CD4-positive, alpha-beta T cell treated with Interleukin-4 for 4 hours (primary cell): ENCODE data around the gene IL4.
"Not testable (repeated sequence)": the region's sequence is repeated elsewhere in the genome, so short reads cannot be mapped to it uniquely, and the experiment has no call there.

Experiments
- DNase-seq: peaks from one replicate; pipeline ENCODE4 v3.0.0-alpha.2; 2020

Gene IL4

GRCh38 chr5:132674671-132675506, 1.1 kb downstream of the IL4 start:
- no peak for DNase-seq

DNA sequence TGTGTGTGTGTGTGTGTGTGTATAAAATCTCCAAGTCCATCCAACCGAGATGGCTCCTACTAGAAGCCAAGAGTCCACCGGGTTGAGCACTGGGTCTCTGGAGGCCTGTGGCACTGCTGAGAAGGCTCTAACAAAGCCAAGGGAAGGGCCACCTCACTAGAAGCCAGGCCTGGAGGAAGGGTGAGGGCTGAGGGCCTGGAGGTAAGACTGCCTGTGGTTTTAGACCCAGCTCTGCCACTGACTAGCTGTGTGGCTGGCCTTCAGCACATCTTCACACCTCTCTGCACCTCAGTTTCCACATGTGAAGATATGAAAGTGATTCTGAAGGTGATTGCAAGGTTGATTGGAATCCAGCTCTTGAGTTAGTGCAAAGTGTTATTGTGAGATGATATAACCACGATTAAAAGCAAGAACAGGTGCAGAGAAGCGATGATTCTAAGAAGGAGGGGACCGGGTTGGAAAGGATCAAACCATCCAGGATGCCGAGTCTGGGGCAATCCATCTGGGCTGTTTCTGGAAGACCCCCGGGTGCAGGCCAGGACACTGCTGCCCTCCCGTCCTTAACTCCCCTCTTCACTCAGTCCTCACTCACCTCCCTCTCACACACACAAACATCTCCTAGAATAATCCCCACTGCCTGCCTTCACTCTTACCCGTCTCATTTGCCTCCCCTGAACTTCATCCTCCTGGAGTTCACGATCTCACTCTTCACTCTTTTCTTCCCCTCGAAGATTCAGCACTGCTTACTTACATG, 2.3 kb downstream of the IL4 start:
- no peak for DNase-seq

- DNase-seq = no peak
These were observed 3.4 kb downstream of the IL4 start for GRCh38 chr5:132677191-132677590.

- no peak for DNase-seq
These were observed 4.1 kb downstream of the IL4 start for GRCh38 chr5:132677682-132678400.

- DNase-seq = no peak
These were observed 4.9 kb downstream of the IL4 start for GRCh38 chr5:132678735-132679134.

DNA sequence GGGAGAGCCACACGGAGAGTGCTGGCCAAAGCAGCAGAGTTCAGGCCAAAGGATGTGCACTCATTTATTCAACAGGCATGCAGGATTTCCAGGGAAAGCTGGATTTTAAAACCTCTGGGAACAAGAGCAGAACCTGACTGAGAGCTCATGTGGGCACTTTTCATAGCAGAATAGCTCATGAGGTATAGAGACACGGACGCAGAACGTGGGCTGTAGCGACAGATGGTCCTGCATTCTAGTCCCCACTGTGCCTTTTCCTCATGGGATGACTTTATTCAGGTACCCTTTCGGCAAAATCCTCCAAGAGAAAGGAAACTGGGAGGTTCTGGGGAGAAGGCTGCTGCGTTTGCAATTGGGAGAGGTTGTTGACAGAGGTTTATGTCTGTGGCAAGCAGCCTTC, 5.4 kb downstream of the IL4 start:
- DNase-seq = no peak

GRCh38 chr5:132679717-132680380, 6.1 kb downstream of the IL4 start:
- no peak for DNase-seq

DNA sequence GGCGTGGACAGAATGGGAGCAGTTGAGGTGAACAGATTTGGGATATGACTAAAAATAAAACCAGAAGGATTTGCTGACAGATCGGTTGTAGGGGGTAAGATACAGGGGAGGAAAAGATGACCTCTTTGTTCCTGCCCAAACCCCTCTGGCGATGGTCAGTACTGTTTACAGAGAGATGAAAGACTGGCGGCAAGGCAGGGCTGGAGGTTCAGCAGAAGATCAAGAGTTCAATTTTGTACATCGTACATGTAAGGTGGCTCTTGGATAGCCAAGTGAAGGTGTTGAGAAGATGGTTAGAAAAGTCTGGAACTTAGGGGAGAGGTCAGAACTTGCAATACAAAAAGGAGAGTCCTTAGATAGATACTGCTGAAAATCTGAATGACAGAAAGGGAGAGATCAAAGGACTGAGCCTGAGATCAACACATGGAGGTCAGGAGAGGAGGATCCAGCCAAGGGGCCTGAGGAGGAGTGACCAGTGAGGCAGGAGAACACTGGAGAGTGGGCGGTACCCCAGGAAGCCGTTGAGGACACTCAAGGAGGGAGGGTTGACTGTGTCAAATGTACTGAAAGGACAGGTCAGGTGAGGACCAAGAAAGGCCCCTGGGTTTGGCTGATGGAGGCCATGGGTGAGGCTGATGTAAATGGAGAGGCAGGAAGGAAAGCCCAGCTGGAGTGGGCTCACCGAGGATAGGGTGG, 7.1 kb downstream of the IL4 start:
- DNase-seq = no peak

DNA sequence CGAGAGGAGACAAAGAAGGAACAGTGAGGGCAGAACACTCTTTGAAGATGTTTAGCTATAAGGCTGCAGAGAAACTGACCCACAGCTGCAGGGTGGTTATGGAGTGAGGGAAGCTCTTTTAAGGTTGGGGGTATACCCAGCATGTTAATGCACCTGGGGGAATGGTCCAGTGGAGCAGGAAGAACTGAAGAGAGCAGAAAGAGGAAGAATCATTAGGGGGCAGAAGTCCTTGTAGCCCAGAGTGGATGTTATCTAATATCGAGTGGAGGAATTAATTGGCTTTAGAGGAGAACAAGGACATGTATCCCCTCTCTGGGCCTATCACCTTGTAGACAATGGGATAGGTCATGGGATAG, 7.7 kb downstream of the IL4 start:
- no peak for DNase-seq

GRCh38 chr5:132681983-132682382, 8.2 kb downstream of the IL4 start:
- no peak for DNase-seq

DNA sequence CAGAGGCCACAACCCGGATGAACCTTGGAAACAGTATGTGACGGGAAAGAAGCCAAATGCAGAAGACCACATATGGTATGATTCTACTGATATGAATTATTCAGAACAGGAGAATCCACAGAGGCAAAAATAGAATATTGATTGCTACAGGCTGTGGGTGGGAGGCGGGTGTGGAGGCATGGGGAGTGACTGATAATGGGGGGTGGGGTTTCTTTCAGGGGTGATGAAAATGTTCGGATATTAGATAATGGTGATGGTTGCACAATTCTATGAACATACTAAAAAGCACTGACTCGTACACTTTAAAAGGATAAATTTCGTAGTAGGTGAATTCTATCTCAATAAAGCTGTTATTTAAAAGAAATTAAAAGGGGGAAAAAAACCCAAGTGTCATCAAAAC, 10.7 kb downstream of the IL4 start:
- no peak for DNase-seq

DNA sequence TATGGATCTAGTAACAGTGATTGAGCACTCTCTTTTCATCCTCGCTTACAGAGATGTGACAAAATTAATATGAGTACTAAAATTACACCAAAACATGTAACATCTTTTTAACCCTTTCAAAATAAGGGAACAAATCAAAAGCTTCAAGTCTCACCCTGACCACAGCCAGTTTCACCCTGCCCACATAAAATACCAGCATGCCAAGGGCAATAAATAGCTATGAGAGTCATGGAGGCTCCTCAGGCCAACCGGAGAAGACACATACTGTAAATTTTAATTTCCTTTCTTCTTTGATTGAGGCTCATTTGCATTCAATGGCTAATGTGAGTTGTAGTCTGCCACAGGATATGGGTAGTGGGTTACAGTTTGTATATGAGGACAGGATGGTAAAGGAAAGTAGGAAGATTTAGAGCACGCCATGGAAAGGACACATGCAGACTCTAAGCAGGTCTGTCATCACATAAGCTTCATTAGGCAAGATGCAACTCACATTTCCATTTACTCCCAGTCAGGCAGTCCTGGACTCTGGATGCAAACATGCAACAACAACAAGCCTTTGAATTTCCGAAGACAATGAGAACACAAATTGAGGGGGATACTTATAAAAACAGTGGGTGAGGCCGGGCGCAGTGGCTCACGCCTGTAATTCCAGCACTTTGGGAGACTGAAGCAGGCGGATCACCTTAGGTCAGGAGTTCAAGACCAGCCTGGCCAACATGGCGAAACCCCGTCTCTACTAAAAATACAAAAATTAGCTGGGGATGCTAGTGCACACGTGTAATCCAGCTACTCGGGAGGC, 11.3 kb downstream of the IL4 start:
- no peak for DNase-seq

- DNase-seq = no peak
These were observed 12.4 kb downstream of the IL4 start for GRCh38 chr5:132686193-132686592.

DNA sequence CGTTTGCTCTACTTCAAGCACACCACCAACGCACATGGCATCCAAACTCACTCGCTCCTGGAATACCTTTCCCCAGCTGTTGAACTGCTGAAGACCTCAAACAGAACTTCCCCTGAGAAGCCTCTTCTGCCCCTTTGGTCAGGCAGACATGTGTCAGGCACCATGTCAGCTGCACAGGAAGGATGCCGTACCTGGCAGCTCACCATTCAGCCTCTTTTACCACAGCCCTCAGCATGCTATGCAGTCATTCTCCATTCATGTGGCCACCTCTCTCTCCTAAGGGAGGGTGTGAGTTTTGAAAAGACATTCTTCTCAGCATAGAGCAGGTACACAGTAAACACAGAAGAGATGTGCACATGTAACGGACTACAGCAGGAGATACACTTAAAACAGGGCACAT, 14.2 kb downstream of the IL4 start:
- peak; percentile 46 for DNase-seq

GRCh38 chr5:132688536-132689339, 14.9 kb downstream of the IL4 start:
- peak; percentile 51 for DNase-seq

DNA sequence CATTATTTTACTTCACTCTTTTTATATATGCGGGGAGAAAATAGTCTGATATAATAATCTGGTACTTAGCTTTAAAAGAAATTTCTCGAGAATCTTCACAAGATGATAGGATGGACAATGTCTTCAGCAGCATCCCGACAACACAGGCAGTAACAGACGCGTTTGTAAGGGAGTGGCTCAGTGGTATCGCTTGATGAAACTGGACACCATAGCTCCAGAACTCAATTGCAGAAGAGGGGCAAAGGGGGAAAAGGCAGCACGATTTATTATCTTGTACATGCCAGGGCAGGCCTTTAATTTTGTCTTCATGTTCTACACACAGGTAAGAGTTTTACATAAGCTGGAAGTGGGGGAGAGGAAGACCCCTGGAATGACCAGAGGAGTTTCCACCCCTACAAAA, 15.7 kb downstream of the IL4 start:
- DNase-seq = no peak

- DNase-seq = no peak
These were observed 16.4 kb downstream of the IL4 start for GRCh38 chr5:132690156-132690555.

DNA sequence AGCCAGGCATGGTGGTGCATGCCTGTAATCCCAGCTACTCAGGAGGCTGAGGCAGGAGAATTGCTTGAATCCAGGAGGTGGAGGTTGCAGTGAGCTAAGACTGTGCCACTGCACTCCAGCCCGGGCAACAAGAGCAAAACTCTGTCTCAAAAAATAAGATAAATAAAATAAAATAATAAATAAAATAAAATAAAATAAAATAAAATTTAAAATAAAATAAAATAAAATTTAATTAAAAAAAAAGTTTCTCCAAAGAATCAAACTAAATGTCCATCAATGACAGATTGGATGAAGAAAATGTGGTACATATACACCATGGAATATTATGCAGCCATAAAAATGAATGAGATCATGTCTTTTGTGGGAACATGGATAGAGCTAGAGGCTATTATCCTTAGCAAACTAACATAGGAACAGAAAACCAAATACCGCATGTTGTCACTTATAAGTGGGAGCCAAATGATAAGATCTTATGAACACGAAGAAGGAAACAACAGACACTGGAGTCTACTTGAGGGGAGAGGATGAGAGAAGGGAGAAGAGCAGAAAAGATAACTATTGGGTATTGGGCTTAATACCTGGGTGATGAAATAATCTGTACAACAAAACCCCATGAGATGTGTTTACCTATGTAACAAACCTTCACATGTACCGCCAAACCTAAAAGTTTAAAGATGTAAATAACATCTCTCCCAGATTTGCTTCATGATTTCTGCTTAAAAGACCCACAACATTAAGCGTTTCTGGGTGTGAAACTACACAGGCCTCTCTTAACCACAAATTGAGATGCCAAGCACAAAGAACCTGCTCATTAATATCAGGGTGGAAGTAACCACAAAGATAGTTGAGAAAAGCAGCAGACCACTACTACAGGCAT, 18.2 kb downstream of the IL4 start:
- not testable (repeated sequence) for DNase-seq

DNA sequence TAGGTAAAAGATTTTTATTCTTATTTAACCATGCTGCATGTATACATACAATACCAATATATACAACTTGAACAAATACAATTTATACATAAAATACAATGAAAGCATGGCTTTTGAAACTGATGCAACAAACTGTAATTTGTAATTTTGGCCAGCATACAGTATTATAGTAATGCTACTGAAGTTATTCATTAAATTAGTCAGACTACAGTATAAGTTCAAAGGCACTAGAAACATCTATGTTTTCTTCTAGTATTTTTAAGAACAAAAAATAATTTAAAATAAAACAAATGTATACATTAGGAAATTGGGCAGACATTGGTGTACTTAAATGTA, 18.8 kb downstream of the IL4 start:
- DNase-seq = no peak

- no peak for DNase-seq
These were observed 22.2 kb downstream of the IL4 start for GRCh38 chr5:132695956-132696355.
